IPS DF 19.7 (cell line): ENCODE results near the gene FGF19.

Experiments
- DNase-seq: peaks from one replicate; pipeline ENCODE4 v3.0.0-alpha.2; 2013; ENCODE audit warnings: low read depth, low spot score

The FGF19 gene, protein sequence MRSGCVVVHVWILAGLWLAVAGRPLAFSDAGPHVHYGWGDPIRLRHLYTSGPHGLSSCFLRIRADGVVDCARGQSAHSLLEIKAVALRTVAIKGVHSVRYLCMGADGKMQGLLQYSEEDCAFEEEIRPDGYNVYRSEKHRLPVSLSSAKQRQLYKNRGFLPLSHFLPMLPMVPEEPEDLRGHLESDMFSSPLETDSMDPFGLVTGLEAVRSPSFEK

DNA sequence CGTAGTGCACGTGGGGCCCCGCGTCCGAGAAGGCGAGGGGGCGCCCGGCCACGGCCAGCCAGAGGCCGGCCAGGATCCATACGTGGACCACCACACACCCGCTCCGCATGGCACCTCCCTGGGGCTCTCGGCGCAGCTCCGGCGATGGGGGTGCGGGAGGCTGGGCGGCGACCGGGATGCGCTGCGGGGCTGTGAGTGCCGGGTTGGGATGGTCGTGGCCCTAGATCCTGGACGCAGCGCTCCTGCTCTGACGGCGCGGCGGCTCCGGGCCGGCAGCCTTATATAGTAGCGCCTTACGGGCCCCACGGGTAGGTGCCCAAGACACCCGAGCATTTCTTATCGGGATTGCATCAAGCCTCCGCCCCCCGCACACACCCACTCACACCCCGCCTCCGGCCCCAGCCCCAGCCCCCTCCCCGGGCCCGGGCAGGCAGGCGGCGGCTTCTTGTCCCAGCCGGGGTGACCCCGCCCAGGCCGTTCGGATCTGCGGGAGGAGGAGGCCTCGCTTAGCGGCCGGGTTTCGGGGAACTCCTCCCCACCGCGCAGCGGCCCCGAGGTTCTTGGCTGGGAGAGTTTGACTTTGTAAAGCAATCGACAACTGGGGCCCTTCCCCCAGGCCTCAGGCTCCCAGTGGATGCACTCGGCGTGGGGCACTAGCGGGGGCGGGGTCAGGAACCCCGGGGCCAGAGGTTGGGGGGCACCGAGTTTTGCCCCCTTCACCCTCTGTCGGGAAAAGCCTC is at the start of gene FGF19:
TSS of gene FGF19 (minus strand) at position 255 of the 740 bp plus-strand sequence. CDS start at position 109, 146 bp downstream.
- DNase-seq, result no peak

DNA sequence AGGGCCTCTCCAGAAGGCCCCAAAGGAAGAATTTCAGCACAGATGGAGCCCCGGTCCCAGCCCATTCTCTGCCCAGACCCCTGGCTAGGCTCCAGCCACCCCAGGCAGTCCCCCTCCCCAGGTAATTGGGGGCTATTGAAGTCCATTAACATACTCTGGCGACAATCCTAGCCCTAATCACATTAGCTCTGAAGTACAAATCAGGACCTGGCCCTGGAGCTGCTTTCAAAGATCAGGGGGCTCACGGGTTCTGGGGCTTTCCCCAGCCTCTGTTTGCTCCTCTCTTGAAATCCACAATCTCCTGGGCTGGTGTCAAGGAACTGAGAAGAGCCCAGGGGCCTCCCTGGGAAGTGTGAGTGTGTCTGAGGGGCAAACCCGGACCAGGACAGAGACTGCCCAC is 49.1 kb upstream of the FGF19 start:
- no peak for DNase-seq

DNA sequence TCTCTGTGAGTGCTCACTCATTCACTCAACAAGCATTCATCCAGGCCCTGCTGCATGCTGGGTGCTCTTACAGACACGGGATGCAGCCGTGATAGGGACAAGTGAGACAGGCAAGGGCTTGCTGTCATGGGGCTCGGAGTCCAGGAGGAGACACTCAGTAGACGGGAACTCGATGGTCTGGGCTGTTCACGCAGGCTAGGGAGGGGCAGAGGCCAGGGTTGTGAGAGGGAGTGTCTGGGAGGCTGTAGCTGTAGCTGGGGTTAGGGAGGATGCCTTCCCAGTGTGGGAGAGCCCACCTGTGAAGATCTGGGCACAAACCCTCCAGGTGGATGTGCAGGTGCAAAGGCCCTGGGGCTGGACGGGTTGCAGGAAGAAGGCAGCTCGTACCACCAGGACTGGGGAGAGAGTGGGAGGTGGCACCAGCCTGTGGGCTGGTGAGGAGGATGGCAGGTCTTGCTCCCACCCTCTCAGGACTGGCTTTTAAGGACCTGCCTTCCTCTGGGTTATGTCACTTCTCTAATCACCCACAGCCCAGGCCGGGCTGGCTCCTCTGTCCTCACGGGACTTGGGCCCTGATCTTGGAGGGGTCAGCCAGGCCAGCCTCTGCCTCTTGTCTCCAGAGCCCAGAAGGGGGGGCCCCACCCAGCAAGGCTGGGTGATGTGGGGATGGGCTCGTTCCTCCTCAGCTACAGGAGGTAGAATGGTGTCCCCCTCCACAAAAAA is 47.2 kb upstream of the FGF19 start:
- no peak for DNase-seq

DNA sequence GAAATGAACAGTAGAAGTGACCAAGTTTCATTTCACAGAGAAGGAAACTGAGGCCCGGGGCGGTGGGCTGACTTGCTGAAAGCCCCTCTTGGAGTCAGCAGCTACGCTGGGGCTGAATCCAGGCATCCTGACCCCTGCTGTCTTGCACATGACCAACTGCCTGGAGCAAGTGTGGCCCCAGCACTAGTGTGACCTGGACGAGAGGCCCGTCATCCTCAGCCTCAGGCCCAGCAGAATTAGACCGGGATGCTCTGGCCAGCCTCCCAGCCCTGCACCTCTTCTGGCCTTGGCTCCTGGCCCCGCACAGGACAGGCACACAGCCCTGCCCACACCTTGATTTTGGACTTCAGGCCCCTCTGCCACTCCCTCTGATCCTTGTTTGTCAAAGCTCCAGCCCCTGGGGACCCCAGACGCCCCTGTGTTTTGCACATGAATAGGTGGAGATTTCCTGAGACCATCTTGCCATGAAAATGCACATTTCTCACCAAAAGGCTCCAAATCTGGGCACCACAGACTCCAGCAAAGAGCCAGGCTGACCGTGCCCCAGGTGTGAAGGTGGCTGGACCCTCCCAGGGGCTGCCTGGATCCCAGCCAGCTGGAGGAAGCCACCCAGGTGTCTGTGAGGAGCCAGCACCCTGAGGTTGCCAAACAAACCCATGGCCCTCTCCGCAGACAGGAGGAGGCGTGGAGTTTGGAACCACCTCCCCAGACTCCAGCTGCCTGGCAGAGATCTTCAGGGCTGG is 46.5 kb upstream of the FGF19 start:
- DNase-seq, result no peak

DNA sequence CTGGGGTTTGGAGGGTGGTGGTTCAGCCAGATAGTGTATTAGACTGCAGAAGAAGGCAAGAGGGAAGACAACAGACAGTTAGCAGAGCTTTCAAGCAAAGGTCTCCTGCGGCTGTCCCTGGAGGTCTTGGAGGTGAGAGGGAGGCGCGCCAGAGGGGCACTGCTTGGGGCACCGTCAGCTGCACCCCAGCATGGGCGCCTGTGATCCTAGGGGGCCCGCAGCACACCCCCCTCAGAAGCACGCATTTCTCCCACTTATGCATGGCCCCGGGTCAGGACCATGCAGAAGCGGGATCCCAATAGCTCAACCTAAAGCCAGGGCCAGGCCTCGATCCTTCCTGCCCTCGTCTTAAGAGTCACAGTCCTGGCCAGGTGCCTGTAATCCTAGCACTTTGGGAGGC is 44.8 kb upstream of the FGF19 start:
- no peak for DNase-seq

DNA sequence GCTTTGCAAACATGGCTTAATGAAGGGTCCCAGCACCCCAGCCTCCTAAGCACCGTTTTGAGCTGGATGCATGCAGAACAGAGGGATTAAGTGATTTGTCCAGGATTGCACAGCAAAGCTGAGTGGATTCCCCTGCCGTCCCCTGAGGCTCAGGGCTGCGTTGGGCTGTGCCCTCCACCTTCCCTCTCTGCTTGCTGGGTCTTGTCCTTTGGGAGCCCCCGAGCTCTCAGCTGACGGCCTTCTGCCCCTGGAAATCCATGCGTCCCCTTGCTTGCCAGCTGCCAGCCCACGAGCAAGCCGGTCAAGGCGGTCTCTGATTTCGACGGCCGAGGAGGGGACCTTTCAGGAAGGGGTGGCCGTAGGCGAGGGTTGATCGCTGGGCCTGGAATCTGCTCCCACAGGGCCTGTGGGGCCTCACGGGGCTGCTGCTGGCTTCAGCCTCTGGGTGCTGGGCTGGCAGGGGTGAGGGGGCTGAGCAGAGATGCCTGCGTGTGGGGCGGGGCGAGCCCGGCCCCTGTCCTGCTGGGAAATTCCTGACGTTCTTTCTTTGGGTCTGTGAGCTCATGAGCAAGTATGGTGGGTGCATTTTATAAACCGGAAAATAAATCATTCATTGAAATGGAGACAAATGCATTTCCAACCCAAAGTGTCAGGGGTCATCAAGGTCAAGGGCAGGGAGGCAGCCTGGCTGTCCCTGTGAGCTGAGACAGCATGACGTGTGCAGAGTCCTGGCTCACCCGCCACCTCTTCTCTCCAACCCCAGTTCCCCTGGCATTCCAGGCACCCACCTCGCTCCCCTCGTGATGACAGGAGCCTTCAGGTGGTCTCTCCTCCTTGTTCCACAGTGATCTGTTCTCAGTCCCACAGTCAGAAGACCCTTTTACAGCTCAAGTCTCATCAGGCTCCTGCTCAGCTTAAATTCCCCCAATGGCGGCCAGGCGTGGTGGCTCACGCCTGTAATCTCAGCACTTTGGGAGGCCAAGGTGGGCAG is 43.2 kb upstream of the FGF19 start:
- no peak for DNase-seq

DNA sequence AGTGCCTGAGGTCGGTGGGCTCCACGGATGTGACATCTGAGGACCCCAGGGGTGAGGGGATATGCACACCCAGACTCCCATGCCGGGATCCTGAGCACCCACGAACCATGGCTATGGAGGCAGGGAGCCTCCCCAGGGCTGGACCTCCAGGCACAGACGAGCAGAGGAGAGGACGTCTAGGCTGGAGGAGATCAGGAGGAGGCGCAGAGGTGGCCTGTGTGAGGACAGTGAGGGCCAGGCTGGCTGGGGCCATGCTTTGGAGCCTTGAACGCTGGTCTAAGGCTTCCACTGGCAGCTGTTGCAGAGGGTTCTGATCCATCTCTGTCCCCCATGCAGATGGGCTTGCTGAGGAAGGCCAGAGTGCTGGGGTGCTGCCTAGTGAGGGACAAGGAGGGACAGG is 42.3 kb upstream of the FGF19 start:
- DNase-seq, result no peak

DNA sequence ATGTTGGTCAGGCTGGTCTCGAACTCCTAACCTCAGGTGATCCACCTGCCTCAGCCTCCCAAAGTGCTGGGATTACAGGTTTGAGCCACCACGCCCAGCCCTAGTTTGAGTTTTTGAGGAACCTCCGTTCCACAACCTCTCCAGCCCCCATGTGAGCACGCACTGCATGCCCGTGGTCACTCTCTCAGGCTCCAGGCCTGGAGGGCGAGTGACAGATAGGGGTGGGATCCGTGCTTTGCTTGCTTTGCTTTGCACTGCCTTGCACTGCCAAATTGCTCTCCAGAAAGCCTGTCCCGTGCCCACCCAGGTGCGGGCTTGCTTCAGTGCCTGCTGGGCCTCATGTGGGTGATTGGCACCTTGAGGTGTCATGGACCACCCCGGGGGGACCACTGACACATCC is 41.4 kb upstream of the FGF19 start:
- no peak for DNase-seq

DNA sequence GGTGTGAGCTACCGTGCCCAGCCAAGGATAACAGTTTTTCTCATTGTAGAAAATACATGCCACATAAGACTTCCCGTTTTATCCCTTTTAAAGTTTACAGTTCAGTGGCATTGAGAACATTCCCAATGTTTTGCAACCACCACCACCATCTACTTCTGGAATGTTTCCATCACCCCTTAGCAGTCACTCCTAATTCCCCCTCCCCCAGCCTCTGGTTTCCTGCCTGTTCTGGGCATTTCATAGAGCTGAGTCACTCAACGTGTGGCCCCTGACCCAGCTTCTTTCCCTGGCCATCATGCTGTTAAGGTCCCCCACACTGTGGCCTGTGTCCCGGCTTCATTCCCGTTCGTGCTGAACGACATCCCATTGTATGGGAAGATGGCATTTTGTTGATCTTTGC is 40.6 kb upstream of the FGF19 start:
- DNase-seq, result peak; percentile 48

DNA sequence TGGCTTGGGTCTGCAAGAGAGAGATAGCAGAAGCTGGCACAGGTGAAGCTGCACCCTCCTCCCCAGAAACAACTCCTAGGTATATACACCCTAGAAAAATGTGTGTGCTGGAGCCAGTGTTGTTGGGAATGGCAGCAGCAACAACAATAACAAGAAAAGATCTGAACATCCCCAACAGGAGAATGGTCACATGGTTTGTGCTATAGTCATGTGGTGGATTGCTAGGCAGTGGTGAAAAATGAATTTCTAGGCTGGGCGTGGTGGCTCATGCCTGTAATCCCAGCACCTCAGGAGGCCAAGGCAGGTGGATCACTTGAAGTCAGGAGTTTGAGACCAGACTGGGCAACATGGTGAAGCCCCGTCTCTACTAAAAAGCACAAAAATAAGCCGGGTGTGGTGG is 31.0 kb upstream of the FGF19 start:
- no peak for DNase-seq

DNA sequence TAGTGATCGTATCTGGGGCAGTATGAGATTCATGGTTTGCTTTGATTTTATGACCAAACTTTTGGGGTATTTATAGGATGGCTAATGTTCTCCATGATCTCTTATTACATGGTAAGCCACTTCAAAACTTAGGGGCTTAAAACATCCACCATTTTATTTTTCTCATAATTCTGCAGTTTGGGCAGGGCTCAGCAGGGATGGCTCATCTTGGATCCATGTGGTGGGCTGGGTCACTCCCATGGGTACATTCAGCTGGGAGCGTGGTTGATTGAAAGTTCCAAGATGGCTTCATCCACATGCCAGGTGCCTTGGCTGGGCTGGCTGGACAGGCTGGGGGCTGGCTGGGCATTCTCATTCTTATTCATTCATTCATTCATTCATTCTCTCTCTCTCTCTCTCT is 30.5 kb upstream of the FGF19 start:
- DNase-seq, result no peak

DNA sequence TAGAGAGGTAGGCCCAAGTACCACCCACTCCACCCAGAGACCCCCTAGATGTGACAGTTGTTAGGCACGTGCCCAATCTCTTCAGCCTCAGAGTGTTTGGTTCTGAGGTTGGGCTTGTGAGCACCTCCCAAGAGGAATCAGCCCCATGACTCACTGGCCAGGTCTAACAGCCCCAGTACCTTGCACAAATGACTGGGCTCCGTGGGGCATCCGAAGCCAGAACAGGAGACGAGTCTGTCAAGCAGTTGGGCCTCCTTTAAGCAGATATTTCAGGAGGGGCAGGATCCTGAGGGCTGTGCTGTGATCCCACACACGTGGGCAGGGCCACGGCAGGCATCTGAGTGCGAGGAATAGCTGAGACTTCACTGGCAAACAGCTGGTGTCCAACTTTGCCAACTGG is 29.1 kb upstream of the FGF19 start:
- no peak for DNase-seq

DNA sequence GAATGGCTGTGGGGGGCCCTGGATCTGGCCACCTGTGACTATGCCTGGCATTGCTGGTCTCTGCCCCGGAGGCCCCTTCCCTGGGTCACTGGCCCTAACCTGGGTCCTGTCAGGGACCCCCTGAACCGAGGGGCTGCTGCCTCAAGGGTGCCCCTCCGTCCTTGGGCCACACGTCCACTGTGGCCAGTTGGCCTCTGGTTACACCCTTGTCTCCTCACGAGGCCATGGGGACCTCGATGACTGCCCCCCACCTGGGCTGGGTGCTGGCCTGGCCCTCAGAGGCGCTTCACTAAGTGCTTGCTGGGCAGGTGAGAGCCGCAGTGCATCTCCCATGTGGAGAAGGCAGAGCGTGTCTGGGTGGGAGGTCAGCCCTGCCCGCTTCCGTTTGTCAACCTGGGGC is 27.3 kb upstream of the FGF19 start:
- DNase-seq, result no peak

DNA sequence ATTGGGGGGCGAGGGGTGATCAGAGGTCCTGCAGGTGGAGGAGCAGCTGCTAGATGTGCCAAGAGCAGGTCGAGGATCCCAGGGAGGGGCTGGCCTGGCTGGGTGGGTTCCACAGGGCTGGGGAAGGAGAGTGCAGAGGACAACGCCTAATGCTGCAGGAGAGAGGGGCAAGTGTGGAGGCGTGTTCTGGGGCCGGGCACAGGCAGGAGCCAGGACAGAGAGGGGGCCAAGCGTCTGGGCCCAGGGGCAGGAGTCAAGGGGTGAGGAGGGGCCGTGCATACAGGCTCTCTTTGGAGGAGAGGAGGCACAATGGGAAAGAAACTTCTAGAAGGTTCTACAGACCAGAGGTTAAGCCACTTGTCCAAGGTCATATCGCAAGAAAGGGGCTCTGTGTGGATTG is 26.7 kb upstream of the FGF19 start:
- no peak for DNase-seq

DNA sequence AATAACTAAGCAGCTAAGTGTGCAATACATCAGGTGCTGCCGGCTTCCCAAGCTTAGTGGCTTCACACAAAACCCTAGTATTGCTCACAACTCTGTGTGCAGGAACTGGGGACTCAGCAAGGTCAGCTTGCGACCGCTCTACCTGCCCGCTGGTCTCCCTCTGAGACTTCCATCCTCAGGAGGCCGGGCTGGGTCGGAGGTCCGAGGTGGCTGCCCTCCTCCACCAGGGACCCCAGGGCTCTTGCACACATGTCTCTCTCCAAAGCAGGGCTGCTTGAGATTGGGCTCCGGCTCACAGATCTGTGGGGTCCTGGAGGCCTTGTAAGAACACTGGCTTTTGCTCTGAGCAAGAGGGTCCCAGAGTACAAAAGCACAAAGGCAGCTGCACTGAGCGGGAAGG is 25.4 kb upstream of the FGF19 start:
- no peak for DNase-seq

DNA sequence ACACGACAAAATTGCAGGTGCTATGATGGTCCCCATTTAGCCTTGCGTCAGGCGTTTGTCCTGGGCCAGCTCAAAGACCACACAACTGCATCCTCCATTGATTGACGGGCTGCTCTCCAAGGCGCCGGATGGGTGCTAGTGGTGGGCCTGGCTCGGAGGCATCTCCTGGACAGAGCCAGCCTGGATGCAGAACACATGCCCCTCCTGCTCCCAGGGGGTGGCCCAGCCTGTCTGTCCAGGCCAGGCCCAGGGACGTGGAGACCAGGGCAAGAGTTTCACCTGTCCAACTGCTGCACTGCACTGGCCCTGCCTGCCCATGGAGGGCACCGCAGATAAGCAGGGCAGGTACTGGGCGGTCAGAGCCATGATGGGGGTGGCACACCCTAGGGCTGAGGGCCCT is 23.4 kb upstream of the FGF19 start:
- no peak for DNase-seq

DNA sequence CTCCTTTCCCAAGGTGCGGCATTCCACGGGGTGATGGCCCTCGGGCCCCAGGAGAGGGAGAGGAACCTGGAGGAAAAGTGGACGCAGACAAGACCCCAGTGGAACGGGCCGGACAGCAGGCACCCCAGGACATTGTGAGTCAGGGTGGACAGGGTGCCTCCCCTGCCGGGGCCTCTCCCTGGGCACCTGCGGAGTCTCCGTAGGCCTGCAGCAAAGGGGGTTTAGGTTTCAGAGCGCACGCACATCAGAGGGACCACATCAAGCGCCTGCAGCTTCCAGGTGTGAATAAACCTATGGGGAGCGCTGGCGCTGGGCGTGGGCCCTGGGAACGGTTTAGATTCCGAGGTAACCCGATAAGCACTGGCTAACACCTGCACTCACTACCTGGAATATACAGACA is 22.7 kb upstream of the FGF19 start:
- DNase-seq, result no peak

DNA sequence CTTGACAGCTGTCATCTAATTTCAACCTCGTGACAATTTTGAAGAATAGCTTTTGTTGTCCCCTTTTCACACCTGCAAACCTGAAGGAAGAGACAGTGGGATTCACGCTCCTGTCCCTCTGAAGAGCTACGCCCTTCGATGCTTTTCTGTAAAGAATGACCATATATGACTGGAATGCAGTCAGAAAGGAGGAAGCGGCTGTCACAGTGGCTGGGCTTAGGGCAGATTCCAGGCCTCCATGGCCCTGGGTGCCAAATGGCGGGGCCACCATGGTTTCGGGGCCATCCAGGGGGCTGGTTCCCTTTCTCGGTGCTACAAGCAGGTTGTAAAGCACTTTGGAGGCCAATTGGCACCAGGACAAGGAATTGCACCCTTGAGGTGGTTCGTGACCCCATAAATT is 22.2 kb upstream of the FGF19 start:
- no peak for DNase-seq

DNA sequence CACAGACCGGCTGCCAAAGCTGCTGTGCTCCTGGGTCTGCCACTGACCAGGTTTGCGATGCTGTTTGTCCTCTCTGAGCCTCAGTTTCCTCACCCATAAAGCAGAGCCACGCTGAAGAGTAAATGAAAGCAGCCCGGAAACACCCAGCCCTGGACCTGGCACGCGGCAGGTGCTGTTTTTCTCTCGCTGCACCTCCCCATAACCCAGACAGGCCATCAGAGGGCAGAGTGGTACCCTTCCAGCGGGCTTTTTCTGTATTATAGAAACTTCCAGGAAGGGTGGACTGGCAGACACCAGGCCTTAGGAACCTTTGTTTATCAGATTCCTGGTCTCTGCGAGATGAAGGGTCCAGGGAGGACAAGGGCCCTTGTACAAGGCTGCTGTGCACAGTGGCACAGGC is 17.9 kb upstream of the FGF19 start:
- DNase-seq, result no peak

DNA sequence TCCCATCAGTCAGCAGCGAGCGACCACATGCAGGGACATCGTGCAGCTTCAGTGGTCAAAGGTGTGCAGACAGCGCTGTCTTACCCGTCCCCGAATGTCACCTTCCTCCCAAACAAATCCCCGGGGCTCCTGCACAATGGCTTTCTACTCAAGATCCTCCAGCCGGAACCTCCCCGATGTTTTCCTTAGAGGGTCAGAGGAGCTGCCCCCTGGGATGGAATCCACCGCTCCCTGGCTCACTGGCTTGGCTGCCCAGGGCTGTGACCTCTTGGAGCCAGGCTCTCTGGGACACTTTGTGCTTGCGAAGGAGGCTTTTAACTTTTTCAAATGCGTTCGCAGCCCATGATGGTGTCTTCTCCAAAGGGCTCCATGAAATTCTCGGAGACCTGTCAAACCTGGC is 17.3 kb upstream of the FGF19 start:
- DNase-seq, result no peak

DNA sequence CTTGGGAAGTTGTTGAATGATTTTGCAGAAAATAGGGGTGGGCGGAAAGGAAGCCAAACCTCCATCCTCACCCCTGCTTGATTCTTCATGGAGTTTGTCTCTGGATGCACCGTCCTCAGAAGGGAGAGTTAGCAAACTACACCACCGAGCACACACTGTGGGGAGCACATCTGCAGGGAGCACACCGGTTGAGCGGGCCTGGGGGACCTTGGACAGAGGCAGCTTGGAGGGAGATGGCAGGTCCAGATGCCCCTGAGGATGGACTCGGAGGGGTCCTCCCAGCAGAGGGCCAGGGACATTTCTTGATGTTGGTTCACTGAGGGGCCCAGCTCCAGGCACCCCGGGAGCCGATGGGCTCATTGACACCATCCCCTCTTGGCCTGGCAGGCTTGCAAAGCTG is 15.1 kb upstream of the FGF19 start:
- no peak for DNase-seq
